Activated T-cell treated with anti-CD3 and anti-CD28 coated beads, Interleukin-2, amount 50 U/mL, for 1 hour (primary cell): ENCODE data around the gene PHF8.

ENCODE experiments used
- DNase-seq: peaks from one replicate; pipeline ENCODE4 v3.0.0-alpha.2; 2020

Gene PHF8

DNA sequence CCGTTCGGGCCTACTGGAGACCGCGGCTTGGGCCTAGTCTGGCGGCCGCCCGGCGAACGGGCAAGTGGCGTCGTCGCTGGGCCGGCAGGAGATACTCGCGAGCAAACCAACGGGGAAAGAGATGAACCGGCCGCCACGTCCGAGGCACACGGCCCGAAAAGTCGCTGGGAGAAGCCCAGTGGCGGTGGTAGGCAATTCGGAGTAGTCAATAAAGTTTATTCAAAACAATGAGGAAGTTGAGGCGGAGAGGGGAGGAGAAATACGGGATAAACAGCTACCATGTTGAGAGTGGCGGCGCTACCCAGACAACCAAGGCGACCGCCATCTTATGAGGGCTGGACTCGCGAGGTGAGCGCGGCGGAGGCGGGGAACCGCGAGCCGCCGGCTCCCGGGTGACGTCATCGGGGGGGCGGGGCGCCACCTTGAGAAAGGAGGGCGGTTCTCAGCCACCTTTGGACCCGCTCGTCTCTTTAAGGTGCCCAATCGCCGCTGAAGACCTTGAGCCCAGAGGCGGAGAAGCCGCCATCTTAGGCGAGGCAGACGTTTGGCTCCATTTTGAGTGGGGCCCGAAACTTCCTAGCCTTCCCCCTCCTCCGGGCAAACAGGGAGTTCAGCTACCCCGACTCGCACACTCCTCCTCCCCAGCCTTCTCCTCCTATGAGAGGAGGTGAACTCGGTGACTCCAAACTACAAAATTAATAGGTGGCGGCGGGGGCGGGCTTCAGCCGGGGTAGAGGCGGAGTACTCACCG is at the start of gene PHF8:
PHF8 (minus strand) TSS at position 348 of the 751 bp plus-strand sequence. CDS start 1,745 bp downstream, outside the sequence.
- peak; percentile 94 for DNase-seq

DNA sequence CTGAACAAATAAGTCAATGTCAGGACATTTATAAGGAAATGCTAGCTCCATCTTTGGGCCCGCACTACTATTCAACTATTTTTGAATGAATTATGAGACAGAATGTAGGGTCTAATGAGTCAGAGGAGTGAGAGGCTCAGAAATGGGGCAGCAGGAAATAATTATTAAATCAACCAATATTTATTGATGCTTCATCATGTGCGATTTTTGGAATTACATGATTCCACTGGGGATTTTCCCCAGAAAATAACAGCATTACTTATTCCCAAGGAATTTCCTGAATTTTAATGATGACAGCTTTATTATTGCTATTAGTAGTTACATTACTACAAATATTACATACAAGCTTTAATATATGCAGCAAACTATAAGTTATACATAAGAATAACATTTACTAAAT is 49.3 kb upstream of the PHF8 start:
- DNase-seq, result no peak

DNA sequence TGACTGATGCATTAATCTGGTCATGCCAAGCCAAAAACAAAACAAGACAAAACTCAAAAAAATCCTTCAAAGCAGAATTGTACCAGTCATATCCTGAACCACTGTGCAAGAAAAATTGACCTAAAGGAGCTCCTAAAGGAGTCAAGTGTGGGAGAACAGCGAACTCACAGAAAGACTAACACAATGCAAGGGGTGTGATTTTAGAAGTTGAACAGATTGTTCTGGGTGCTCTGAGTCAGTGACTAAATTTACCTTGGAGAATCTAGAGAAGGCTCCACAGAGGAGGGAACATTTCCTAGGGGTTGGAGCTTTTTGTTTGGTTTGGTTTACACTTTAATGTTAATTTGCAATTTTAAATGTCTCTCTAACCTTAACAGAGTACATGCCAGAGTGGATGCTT is 48.9 kb upstream of the PHF8 start:
- no peak for DNase-seq

DNA sequence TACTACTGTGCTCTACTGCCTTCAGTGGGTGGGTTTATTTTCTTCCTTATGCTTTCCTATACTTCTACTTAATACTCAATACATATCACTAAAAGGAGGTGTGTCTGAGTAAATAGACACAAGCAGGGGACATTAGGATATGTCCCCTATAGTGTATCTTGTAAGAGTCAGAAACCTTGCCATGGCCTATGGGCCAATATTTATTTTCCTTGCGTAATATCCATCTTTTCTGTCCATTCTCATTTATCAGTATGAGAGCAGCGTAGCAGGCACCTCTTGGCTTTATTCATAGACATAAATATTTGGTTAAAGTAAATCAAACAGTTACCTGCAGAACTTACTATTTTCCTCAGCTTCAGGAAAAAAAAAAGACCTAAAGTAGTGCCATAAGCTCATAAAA is 46.6 kb upstream of the PHF8 start:
- DNase-seq, result no peak

DNA sequence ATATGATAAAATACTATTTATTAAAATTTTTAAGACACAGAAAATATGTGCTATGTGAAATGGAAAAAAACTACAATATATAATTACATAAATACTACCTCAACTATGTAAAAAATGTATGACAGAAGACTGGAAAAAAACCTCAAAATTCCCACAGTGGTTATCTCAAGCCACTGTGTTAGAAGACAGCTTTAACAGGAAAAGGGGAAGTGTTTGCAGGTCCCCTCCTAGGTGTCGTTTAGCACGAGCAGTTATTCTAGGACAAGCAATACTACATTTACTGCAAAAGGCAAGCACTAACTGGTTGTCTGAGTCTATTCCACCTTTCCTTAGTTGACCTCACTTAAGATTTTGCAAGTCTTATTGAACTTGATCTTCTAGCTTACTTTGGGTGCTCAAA is 44.9 kb upstream of the PHF8 start:
- DNase-seq, result no peak

DNA sequence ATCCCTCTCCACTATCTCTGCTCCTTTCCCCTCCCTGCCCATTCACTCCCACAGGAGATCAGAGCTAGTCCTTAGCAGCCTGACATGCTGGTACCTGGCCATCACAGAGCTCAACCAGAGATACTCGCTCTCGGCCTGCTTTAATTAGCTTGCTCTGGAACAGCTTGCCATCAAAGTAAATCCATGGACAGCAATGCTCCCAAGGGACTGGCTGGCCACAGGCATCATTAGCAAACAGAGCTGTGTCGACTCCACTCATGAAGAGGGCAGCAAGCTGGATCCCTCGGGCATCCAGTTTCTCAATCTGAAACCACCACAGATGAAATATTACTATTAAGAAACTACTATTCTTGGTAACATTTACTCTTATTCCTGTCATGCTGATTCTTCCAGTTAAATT is 43.4 kb upstream of the PHF8 start:
- no peak for DNase-seq

DNA sequence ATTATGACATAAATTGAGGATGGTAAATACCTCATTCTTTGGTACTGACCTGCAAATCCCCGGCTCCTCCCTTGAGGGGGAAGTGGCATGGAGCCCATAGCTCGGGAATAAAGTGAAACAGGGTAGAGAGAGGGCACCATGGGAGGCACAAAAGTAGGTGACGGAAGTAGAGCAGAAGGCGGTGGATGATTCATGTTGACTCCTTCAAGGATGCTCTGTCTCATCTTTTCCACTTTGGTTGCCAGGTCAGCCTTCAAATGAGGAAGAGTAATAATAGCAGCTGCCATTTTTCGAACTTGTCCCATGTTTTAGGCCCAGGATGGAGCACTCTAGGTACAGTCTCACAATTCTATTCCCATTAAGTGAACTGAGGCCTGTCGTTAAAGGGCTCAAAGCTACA is 41.4 kb upstream of the PHF8 start:
- no peak for DNase-seq

DNA sequence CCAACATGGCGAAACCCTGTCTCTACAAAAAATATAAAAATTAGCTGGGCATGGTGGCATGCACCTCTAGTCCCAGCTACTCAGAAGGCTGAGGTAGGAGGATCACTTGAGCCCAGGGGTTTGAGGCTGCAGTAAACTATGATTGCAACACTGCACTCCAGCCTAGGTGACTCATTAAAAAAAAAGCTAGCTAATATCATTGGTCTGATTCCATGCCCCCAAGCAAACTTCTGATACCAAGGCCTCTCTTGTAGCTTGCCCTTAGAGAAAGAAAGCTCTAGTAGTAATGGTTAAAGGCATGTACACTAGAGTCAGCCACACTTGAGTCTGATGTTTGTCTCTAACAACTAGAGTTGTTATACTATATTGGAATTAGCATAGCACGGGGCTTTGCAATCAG is 32.6 kb upstream of the PHF8 start:
- no peak for DNase-seq

DNA sequence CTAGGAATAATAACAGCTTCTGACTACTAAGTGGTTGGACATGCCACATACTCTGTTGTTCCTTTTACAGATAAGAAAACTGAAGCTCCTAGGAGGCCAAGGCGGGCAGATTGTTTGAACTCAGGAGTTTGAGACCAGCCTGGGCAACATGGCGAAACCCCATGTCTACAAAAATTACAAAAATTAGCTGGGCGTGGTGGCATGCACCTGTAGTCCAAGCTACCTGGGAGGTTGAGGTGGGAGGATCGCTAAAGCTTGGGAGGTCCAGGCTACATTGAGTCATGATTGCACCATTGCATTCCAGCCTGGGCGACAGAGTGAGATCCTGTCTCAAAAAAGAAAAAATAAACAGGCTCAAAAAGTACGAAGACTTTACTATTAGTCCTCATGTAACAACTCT is 30.6 kb upstream of the PHF8 start:
- DNase-seq, result no peak

DNA sequence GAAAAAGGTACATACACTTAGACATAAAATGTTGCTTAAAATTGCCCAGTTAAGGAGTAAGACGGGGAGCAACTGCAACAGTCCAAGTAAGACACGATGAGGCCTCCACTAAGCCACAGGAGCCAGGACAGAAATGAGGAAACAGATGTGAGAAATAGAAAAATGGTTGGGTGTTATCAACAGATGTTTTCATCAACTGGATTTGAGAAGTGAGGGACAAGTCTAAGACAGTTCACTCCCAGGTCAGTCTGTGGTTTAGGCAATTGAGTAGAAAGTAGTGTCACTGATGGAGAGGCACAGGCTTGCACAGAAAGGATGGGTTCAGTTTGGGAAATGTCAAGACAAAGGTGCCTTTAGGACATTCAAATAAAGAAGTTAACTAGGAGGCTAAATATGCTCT is 23.5 kb upstream of the PHF8 start:
- DNase-seq, result no peak

DNA sequence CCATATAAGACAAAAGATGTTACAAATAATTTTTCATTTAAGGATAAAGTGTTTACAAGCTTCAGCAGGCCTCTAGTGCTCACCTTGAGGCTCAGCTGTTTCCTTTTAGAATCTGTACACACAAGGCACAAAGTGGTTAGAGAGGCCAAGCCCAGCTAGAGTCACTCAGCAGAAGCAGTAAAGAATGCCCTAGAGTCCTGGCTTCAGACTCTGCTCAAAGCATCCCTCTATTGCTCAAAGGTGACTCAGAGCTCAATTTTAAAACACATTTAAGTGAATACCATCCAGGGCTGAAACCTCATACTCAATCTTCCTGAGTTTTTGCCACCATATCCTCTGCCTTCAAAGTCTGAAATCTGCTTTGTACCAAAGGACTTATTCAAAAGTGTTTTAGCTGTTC is 22.6 kb upstream of the PHF8 start:
- no peak for DNase-seq

DNA sequence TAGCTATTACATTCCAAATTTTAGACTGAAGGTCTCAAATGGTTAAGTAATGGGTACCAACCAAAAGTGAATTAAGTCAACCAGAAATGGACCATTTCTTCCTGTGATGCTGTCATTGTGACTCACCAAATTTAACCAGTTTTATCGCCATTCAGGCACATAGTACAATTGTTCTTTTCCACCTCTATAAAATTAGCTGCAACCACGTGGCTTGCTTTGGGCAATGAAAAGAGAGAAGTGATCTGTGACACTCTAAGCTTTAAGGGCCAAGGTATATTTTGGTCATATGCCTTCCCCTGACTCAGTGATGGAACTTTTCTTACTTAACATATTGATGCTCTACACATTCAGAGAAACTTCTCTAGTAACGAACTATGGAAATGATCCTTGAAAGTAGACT is 20.3 kb upstream of the PHF8 start:
- DNase-seq, result no peak

DNA sequence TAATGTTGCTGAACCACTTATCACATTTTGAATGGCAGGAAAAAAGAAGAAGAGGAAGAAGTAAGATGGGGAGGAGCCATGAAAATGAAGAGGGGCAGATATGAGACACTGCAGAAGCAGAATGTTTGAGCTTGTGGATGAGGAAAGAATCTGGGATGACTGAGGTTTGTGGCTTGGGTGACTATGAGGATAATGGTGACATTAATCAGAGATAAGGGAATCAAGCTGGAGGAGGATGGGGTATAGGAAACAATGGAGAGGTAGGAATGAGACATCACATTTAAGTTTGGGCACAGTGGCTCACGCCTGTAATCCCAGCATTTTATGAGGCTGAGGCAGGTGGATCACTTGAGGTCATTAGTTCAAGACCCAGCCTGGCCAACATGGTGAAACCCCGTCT is 19.1 kb upstream of the PHF8 start:
- DNase-seq, result no peak

DNA sequence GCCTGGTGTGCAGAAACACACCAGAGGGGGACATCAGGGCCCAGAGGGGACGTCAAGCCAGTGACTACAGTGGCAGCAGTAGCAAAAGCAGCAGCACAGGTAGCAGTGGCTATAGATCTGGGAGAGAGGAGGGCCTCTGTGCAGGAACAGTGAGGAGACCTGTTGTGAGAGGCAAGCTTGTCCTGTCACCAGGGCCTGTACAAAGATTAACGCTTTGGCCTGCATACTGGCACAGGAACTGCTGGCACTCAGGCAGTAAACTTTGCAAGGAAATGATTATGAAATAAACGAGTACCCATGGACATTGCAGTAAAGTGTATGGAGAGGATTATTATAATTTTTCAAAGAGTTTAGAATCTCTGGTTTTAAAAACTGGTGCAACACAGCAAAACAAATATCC is 5.5 kb upstream of the PHF8 start:
- DNase-seq, result no peak

DNA sequence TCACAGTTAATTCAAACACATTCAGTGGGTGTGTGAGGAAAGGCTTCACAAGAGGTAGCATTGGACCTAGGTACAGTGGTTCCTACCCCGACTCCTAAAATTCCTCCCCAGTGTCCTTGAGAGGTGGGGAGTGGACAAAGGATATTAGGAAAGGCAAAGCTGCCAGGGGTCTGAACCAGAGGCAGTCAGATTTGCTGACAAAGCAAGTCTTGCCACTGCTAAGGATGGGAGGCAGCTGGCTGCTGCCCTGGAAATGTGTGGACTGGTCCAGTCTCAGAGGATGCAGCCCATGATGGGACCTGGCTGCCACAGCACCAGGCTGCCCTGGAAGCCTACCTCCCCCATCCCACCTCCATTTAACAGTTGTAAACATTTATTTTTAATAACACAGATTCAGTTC is 4.1 kb upstream of the PHF8 start:
- DNase-seq, result no peak

DNA sequence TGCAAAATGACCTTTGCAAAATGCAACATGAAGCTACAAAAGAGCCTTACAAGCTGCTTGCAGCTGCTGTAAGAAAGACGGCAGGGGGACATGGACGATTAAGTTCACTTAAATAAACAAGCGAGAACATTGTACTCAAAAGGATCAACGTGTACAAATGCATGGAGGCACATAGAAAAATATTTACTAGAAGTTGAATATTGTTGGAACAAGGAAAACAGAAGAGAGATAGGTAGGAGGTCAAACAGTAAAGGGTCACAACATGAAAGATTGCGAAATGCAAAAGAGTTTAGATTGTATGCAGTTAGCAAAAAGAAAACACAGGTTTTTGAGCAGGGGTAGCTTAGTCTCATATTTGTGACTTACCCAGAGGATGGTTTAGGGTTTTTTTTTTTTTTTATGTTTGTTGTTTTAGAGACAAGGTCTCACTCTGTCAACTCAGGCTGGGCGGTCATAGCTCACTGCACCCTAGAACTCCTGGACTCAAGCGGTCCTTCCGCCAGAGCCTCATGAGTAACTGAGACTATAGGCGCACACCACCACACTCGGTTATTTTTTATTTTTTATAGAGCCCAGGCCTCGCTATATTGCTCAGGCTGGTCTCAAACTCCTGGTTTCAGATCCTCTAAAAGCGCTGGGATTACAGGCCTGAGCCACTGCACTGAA is 1.4 kb upstream of the PHF8 start:
- DNase-seq, result no peak

DNA sequence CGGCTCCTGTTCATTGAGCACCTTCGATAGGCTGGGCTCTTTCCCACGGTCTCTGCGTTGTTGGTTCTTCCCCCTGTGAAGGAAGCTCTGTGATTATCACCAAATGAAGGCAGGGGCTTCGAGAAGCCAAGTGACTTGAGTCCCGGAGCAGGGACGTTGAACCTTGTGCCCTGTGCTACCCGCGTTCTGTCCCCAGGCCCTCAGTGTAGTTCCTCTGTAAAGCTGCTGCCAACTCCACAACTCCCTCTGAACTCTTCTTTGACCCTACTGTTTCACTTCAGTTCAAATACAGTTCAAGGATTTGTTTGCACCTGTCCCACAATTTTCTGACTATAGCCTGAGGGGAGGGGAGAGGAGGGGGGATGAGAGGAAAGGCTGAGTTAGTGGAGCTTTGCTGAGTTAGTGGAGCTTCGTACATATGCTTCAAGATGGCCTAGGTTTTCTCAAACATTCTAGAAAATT is 635 bp upstream of the PHF8 start:
- no peak for DNase-seq

DNA sequence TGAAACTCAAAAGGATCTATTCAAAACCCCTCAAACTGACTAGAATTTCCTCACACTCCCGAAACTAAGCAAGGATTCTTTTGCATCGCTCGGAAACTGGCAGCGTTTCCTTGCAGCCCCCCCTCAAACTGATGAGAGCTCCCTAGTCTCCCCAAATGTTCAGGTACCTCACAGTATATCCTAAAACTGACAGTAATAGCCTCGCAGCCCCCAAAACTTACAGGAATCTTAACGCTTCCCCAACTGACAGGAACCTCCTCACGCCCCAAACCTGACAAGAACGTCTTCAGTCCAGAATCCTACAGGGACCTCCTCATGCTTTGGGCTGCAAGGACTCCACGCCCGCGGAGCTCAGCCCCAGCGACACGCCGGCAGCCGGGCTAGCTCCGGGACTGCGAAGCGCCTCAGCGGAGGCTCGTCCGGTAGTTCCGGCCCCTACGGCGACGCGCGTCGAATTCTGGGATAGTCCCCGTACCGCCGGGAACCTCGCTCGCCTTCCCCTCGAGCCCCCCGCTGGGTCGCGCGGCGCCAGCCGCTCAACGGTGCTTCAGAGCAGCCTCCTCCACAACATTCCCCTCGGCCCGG is 640 bp downstream of the PHF8 start:
- no peak for DNase-seq

DNA sequence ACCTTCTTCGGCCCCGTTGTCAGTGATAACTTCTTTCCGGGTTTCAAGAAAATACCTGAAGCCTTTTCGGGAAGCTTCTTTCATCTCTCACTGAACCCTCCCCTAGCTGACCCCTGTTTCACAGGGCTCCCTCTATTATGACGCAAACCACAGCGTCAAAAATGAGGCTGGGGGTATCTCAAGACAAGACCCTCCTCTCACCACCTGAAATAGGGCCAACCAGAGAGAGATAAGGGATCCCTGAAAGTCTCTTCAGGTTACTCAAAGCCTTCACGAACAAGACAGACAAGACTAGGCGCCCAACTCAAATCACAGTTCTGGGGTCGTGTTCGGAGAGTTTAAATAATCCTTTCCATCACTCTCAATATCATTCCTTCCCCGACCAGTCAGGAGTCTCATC is 1.2 kb downstream of the PHF8 start:
- no peak for DNase-seq

DNA sequence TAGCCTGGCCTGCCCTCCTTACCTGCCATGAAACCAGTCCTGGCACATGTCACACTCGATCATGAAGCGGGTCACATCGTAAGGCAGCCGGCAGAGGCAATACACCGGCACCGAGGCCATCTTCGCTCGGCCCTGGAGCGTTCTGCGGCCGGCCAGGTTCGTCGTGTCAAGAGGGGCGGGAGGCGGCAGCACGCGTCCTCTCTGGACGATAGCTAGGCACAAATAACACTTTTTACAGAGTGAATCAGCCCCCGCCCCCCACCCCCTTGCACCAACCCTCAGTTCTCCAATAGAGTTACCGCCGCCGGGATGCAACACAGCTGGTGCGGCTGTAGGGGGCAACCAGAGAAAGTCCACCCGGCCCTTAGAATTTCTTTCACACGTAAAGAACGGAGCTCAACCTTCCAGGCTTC is 1.7 kb downstream of the PHF8 start:
- peak; percentile 48 for DNase-seq

DNA sequence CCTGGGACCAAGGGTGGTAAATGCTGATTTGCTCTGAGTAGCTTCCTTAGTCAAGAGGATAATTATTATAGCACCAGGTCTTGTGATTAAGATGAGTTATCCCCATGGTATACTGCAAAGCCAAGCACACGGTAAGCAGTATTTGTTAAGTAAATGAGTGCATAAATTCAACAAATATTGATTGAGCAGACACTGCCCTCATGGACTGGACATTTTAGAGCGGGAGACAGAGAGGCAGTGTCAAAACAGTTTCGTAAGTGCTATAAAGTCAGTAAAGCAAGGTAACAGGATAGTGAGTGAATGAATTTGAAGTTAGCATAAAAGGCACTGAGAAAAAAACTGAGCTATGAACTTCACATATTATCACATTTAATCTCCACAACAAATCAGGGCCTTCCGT is 13.9 kb downstream of the PHF8 start:
- DNase-seq, result no peak

DNA sequence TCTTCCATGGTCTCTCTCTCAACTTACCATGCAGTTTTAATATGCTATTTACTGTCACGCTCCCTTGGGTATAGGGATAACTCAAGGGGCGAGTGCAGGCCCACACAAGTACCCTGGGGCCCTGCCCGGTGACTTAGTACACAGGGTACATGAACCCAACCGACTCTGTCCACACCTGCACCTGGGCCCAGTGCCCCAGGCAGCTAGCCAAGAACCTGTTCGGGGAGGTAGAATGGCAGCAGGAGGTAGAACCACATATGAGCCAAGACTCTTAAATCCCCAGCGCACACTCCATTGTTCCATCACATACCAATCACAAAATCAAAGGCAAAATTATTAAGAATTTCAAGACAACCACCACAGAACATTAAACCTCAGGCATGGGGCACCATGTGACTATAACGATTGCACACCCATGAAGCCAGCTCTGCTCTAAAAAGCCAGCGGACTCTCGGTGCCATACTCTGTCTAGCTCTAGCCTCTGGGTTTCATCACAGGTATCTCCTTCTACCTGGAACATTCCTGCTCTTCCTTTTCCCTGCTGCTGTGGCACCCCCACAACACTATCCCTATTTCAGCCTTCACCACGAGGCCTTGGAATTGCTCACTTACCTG is 14.6 kb downstream of the PHF8 start:
- no peak for DNase-seq

DNA sequence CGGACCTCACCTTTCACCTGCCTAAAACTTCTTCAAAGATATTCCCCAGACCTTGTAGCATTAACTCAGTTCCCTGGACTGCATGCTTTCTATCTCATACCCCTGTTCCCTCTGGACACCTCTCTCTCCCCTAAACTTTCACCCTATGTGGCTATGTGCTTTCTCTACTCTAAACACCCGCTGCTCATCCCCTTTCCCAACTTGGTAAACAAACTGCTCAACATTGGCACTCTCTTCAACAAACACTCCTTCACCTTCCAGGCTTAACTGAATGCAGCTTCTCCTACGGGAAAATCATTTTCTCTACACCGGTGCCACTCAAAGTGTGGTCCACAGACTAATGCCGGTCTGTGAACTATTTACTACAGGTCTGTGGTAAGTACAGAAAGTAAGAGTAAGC is 19.9 kb downstream of the PHF8 start:
- no peak for DNase-seq
